RWPE2 (cell line): Measurements from ENCODE around the gene MDFIC.

Experiments
- ATAC-seq: fragments of 200-7000 bp; cut with Tn5 transposase; 3 replicates; pipeline ENCODE4 v1.9.1; 2021; ENCODE audit warnings: low read depth
- DNase-seq: peaks from one replicate; pipeline ENCODE4 v3.0.0-alpha.2; 2020; ENCODE audit warnings: low spot score
- H3K27ac ChIP-seq: fragments of 450-650 bp; 2 replicates; pipeline ENCODE4 v1.5.1; 2017; ENCODE audit warnings: mild to moderate bottlenecking; ENCODE audit not compliant: poor library complexity, severe bottlenecking
- H3K27me3 ChIP-seq: fragments of 250-450 bp; sonication (Bioruptor Pico); 2 replicates; pipeline ENCODE4 v1.5.1; 2021; ENCODE audit warnings: mild to moderate bottlenecking, moderate library complexity; ENCODE audit not compliant: insufficient read depth, poor library complexity, severe bottlenecking
- H3K36me3 ChIP-seq: fragments of 250-450 bp; sonication (Bioruptor Pico); 2 replicates; pipeline ENCODE4 v1.5.1; 2020; ENCODE audit warnings: low read depth, mild to moderate bottlenecking, moderate library complexity
- H3K4me1 ChIP-seq: fragments of 250-450 bp; sonication (Bioruptor Pico); 2 replicates; pipeline ENCODE4 v1.5.1; 2021; ENCODE audit warnings: mild to moderate bottlenecking, moderate library complexity; ENCODE audit not compliant: insufficient read depth, poor library complexity, severe bottlenecking
- H3K4me3 ChIP-seq: fragments of 250-450 bp; sonication (Bioruptor Pico); 2 replicates; pipeline ENCODE4 v1.5.1; 2021; ENCODE audit warnings: mild to moderate bottlenecking, moderate library complexity; ENCODE audit not compliant: severe bottlenecking
- H3K9me3 ChIP-seq: fragments of 250-450 bp; sonication (Bioruptor Pico); 2 replicates; pipeline ENCODE4 v1.5.1; 2021; ENCODE audit warnings: mild to moderate bottlenecking, moderate library complexity; ENCODE audit not compliant: severe bottlenecking
- TF ChIP-seq, protein P1 (sequence below): fragments of 450-650 bp; IDR thresholded peaks from one replicate; pipeline ENCODE4 v1.5.1; 2017; ENCODE audit warnings: mild to moderate bottlenecking, moderate library complexity; ENCODE audit not compliant: poor library complexity, severe bottlenecking

Gene MDFIC

DNA sequence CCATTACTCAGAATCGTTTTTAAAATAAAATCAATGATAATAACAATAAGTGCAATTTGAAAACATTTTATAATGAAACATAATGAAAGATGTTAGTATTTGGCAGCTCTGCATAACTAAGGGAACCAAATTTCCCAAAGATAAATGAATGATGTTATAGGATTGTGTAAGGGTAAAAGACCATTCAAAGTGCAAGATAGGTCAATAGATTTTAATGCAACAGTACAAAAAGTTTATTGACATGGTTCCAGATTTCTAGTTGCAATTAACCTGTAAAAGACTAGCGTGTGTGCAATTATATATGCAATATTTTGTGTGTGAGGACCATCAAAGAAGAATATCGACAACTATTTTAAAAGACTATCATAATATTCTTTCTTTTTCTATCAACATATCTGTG, 122.3 kb downstream of the MDFIC start:
- DNase-seq (no peak), ATAC-seq (no peak)
- TF ChIP-seq, protein P1, sequence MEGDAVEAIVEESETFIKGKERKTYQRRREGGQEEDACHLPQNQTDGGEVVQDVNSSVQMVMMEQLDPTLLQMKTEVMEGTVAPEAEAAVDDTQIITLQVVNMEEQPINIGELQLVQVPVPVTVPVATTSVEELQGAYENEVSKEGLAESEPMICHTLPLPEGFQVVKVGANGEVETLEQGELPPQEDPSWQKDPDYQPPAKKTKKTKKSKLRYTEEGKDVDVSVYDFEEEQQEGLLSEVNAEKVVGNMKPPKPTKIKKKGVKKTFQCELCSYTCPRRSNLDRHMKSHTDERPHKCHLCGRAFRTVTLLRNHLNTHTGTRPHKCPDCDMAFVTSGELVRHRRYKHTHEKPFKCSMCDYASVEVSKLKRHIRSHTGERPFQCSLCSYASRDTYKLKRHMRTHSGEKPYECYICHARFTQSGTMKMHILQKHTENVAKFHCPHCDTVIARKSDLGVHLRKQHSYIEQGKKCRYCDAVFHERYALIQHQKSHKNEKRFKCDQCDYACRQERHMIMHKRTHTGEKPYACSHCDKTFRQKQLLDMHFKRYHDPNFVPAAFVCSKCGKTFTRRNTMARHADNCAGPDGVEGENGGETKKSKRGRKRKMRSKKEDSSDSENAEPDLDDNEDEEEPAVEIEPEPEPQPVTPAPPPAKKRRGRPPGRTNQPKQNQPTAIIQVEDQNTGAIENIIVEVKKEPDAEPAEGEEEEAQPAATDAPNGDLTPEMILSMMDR = no peak
- no peaks in the 10 kb centered on the region for H3K27me3 ChIP-seq
- H3K4me3 ChIP-seq = no peak overlapping the region
- no peaks in the 10 kb centered on the region for H3K4me1 ChIP-seq
- H3K36me3 ChIP-seq = no peaks in the 10 kb centered on the region
- H3K9me3 ChIP-seq = no peaks in the 10 kb centered on the region
- H3K27ac ChIP-seq = no peak overlapping the region

- H3K36me3 ChIP-seq = no peaks in the 10 kb centered on the region
- no peak overlapping the region for H3K27ac ChIP-seq
- no peak for DNase-seq
- no peaks in the 10 kb centered on the region for H3K27me3 ChIP-seq
- no peaks in the 10 kb centered on the region for H3K9me3 ChIP-seq
- no peak for ATAC-seq
- H3K4me3 ChIP-seq = no peak overlapping the region
- H3K4me1 ChIP-seq = no peaks in the 10 kb centered on the region
- TF ChIP-seq, protein P1 = no peak
Observed at GRCh38 chr7:115047958-115048720, 126.2 kb downstream of the MDFIC start.

GRCh38 chr7:115052706-115053105, 130.8 kb downstream of the MDFIC start:
- Histone ChIP-seq H3K27ac (no peak overlapping the region), H3K27me3 (no peaks in the 10 kb centered on the region), H3K9me3 (no peaks in the 10 kb centered on the region), H3K36me3 (no peaks in the 10 kb centered on the region), H3K4me3 (no peak overlapping the region), H3K4me1 (no peaks in the 10 kb centered on the region)
- ATAC-seq = no peak
- DNase-seq = no peak
- TF ChIP-seq, protein P1 = no peak

DNA sequence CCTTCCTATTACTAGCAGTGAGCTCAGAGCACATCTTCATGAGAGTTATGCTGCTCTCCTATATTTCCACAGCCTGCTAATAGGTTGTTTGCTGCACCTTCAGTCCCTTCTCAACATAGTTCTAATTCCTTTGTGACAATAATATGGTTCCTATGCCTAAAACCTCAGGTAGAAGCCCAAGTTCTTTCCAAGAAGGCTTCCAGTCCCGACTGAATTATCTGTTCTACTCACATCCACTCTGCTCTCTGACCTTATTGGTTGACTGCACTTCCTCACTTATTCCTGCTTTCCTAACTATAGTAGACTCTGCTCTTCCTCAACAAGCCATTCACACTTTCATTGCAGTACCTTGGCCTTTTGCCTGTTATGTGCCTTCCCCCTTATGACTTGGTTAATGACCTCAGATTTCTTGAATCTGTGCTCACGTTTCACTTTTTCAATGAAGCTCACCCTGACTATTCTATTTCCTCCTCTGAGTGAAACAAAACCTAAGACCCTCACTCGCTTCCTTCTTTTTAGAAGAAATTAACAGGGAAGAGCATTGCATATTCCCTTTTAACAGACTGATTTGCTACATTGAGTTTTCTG, 132.7 kb downstream of the MDFIC start:
- TF ChIP-seq, protein P1 = no peak
- ATAC-seq = no peak; the same call in 2 of the 3 replicates
- H3K36me3 ChIP-seq = no peaks in the 10 kb centered on the region

DNA sequence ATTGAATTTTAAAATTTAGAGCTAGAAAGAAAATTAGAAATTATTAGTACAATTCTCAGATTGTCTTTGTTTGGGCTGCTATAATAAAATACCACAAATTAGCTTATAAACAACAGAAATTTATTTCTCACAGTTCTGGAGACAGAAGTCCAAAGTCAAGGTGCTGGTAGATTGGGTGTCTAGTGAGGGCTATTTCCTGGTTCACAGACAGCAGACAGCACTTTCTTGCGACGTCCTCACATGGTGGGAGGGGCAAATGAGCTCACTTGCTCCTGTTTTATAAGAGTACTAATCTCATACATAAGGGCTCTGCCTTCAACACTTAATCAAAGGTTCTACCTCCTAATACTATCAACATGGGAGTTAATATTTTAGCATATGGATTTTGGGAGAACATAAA, 134.1 kb downstream of the MDFIC start:
- H3K4me3 ChIP-seq = no peak overlapping the region
- no peak for DNase-seq
- TF ChIP-seq, protein P1 = no peak
- ATAC-seq = no peak
- H3K27ac ChIP-seq = no peak overlapping the region
- no peaks in the 10 kb centered on the region for H3K4me1 ChIP-seq
- no peaks in the 10 kb centered on the region for H3K9me3 ChIP-seq
- H3K27me3 ChIP-seq = no peaks in the 10 kb centered on the region
- no peaks in the 10 kb centered on the region for H3K36me3 ChIP-seq

More for the DNA sequence above, 132.7 kb downstream of the MDFIC start:
- Histone ChIP-seq H3K27me3 (no peaks in the 10 kb centered on the region), H3K4me1 (no peaks in the 10 kb centered on the region), H3K4me3 (no peak overlapping the region), H3K27ac (no peak overlapping the region), H3K9me3 (no peaks in the 10 kb centered on the region)
- DNase-seq = no peak
